ENCODE results near the gene NUDT4. TPM values are rescaled to one million over a fixed set of nuclear protein-coding genes. Genes with fewer than 3 reads are reported as not detected.

NUDT4 gene
- total RNA-seq, 1 experiment from 2014 or later: 236 TPM

DNA sequence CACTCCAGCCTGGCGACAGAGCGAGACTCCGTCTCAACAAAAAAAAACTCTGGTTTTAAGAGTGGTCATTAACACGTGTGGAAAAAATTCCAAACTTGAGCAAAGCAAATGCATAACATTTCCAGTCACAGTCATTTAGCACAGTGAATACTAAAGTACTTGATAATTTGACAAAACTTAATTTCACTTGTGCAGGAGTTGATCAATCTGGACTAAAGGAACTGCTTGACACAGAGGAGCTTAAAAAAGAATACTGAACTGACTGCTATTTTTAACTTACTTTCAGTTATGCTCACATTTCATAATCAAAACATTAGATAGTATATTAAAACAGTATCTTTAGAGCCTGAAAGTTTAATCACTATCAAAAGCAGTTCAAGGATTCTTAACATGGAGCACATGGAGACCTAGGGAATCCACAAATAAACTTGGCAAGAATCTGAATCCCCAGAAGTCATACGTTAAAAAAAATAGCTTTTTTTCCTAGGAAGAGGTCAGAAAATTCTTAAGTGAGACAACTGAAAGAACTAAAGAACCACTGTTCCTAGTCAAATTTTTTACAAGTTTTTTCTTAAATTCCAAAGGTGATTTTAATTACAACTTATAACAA, 56.6 kb downstream of the NUDT4 start:
- no TSS peak for BruUV-seq (replicated peaks)
- no peak for DNase-seq
- no peaks in the 10 kb centered on the region for H3K27me3 ChIP-seq (replicated peaks; ENCODE audit: control insufficient read depth, insufficient read depth, low read length)
- CTCF ChIA-PET: interaction anchor here (0.5 kb wide), 1 partner anchor 578 kb away, joined by 9 read pairs; no protein-coding TSS in a partner anchor
- POLR2A ChIA-PET: no interaction called here
- no peak overlapping the region for H3K27ac Mint-ChIP-seq (ENCODE audit: unreplicated experiment)
- intact Hi-C loops (cut with micrococcal nuclease; ENCODE audit: unreplicated experiment): no loop called here
- H3K9me3 ChIP-seq: no peaks in the 10 kb centered on the region
- H3K4me1 Mint-ChIP-seq (ENCODE audit: low read depth, unreplicated experiment): peaks cover 34% of the 10 kb centered on the region
- H3K36me3 ChIP-seq (ENCODE audit: control insufficient read depth, insufficient read depth, low read length): no peaks in the 10 kb centered on the region
- TF ChIP-seq, protein P1, sequence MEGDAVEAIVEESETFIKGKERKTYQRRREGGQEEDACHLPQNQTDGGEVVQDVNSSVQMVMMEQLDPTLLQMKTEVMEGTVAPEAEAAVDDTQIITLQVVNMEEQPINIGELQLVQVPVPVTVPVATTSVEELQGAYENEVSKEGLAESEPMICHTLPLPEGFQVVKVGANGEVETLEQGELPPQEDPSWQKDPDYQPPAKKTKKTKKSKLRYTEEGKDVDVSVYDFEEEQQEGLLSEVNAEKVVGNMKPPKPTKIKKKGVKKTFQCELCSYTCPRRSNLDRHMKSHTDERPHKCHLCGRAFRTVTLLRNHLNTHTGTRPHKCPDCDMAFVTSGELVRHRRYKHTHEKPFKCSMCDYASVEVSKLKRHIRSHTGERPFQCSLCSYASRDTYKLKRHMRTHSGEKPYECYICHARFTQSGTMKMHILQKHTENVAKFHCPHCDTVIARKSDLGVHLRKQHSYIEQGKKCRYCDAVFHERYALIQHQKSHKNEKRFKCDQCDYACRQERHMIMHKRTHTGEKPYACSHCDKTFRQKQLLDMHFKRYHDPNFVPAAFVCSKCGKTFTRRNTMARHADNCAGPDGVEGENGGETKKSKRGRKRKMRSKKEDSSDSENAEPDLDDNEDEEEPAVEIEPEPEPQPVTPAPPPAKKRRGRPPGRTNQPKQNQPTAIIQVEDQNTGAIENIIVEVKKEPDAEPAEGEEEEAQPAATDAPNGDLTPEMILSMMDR (IDR thresholded peaks at IDR 0.05; ENCODE audit: insufficient read depth in 1 of 2, low read depth in 1 of 2, low read length in 1 of 2, severe bottlenecking in 1 of 2, unreplicated experiment in 1 of 2): no peak
- H3K4me3 Mint-ChIP-seq (ENCODE audit: unreplicated experiment): no peak overlapping the region
- no peaks in the 10 kb centered on the region for H3K36me3 Mint-ChIP-seq (ENCODE audit: insufficient read depth, unreplicated experiment)
- no peak overlapping the region for H3K4me3 ChIP-seq (ENCODE audit: low read depth, low read length)
- H3K4me1 ChIP-seq: peaks cover 15% of the 10 kb centered on the region
- no peaks in the 10 kb centered on the region for H3K9me3 Mint-ChIP-seq (ENCODE audit: unreplicated experiment)
- H3K27me3 Mint-ChIP-seq (ENCODE audit: insufficient read depth, unreplicated experiment): no peaks in the 10 kb centered on the region

DNA sequence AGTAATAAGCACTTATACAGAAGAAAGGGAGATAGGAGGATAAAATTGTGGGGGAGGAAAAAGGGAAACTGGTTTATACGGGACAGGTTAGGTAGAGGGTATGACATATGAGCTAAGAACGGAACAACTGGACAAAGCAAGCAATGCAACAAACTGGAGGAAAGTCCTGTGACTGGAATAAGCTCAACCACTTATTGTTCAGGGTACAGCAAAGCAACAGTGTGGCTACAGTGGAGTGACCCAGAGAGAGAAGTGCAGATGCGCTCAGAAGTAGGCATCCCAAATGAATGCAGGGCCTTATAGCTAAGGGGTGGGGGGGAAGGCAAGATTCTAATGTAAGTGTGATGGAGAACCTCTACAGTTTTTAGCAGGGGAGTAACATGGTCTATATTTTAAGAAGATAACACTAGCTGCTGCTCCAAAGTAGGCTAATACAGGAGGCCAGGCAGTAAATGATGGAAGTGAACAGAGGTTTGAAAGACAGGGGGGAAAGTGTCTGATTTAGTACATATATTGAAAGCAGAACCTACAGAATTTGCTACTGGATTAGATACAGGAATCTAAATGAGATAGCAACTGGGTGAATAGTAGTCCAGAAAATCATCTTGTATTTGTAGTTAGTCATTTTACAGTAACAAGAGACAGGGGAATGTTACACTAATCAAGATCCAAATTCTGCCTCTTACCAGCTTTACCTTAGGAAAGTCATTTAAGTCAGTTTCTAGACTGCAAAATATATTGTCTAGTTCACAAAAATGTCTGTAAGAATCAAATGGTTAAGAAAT, 60.7 kb downstream of the NUDT4 start:
- intact Hi-C loops (cut with micrococcal nuclease; ENCODE audit: unreplicated experiment): no loop called here
- H3K9me3 Mint-ChIP-seq (ENCODE audit: unreplicated experiment): no peaks in the 10 kb centered on the region
- H3K4me1 Mint-ChIP-seq (ENCODE audit: low read depth, unreplicated experiment): peaks cover 44% of the 10 kb centered on the region
- peaks cover 11% of the 10 kb centered on the region for H3K36me3 Mint-ChIP-seq (ENCODE audit: insufficient read depth, unreplicated experiment)
- BruUV-seq (replicated peaks): no TSS peak
- no peaks in the 10 kb centered on the region for H3K9me3 ChIP-seq
- DNase-seq: no peak
- H3K4me3 ChIP-seq (ENCODE audit: low read depth, low read length): no peak overlapping the region
- H3K4me3 Mint-ChIP-seq (ENCODE audit: unreplicated experiment): peak overlapping the region; percentile 0
- no peaks in the 10 kb centered on the region for H3K27me3 Mint-ChIP-seq (ENCODE audit: insufficient read depth, unreplicated experiment)
- ChIA-PET CTCF (no interaction called here), POLR2A (no interaction called here)
- no peaks in the 10 kb centered on the region for H3K27me3 ChIP-seq (replicated peaks; ENCODE audit: control insufficient read depth, insufficient read depth, low read length)
- no peaks in the 10 kb centered on the region for H3K36me3 ChIP-seq (ENCODE audit: control insufficient read depth, insufficient read depth, low read length)
- H3K27ac Mint-ChIP-seq (ENCODE audit: unreplicated experiment): no peak overlapping the region
- peaks cover 17% of the 10 kb centered on the region for H3K4me1 ChIP-seq
- TF ChIP-seq, protein P1 (IDR thresholded peaks at IDR 0.05; ENCODE audit: insufficient read depth in 1 of 2, low read depth in 1 of 2, low read length in 1 of 2, severe bottlenecking in 1 of 2, unreplicated experiment in 1 of 2): no peak

DNA sequence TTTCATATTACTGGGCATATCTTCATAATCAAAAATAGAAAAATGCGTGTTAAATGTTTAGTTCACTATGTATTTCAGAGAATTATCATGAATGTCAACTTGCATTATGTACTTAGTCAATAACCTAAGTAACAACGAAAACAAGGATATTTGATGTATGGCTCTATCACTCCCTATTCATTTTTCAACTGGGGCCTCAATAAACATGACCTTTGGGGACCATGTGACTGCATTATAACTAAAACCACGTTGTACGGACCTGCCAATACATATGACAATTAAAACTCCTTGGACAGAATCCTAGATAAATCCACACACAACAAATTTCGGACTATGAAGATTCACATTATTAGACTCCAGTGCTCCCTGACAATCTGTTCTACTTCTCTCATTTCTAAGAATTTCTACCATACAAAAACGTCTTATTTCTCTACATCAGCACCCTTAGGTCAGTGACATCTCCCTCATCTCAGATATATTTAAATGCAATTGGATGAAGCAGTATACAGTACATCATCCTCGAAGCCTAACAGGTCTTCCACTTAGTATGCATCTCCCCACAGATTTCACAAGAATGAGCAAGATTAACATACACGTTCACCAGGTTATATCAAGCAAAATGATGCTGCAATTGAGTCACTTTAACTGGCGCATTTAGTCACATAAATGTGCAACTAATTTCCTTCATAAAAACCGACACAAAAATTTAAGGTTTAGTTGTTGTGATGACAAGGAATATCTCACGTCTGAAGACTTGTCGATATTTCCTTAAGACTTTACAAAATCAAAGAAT, 62.5 kb downstream of the NUDT4 start:
- peaks cover 44% of the 10 kb centered on the region for H3K4me1 Mint-ChIP-seq (ENCODE audit: low read depth, unreplicated experiment)
- ChIA-PET CTCF (no interaction called here), POLR2A (no interaction called here)
- no peak for DNase-seq
- TSS peak; percentile 48 for BruUV-seq (replicated peaks)
- no peaks in the 10 kb centered on the region for H3K27me3 Mint-ChIP-seq (ENCODE audit: insufficient read depth, unreplicated experiment)
- no peaks in the 10 kb centered on the region for H3K9me3 Mint-ChIP-seq (ENCODE audit: unreplicated experiment)
- TF ChIP-seq, protein P1 (IDR thresholded peaks at IDR 0.05; ENCODE audit: insufficient read depth in 1 of 2, low read depth in 1 of 2, low read length in 1 of 2, severe bottlenecking in 1 of 2, unreplicated experiment in 1 of 2): no peak
- H3K36me3 Mint-ChIP-seq (ENCODE audit: insufficient read depth, unreplicated experiment): peaks cover 11% of the 10 kb centered on the region
- Histone ChIP-seq H3K27me3 (replicated peaks; ENCODE audit: control insufficient read depth, insufficient read depth, low read length) (no peaks in the 10 kb centered on the region), H3K9me3 (no peaks in the 10 kb centered on the region), H3K36me3 (ENCODE audit: control insufficient read depth, insufficient read depth, low read length) (no peaks in the 10 kb centered on the region), H3K4me3 (ENCODE audit: low read depth, low read length) (peak overlapping the region; percentile 93), H3K4me1 (peaks cover 17% of the 10 kb centered on the region)
- peak overlapping the region; percentile 10 for H3K27ac Mint-ChIP-seq (ENCODE audit: unreplicated experiment)
- peak overlapping the region; percentile 98 for H3K4me3 Mint-ChIP-seq (ENCODE audit: unreplicated experiment)
- intact Hi-C loops (cut with micrococcal nuclease; ENCODE audit: unreplicated experiment): no loop called here
